GM06990 (cell line): ENCODE results near the gene SUSD1.
"Not testable (repeated sequence)": the region's sequence is repeated elsewhere in the genome, so short reads cannot be mapped to it uniquely, and the experiment has no call there.

ENCODE experiments used
- DNase-seq: peaks from one replicate; pipeline ENCODE4 v3.0.0-alpha.2; 2011; ENCODE audit not compliant: insufficient read length; ENCODE audit errors: extremely low read depth
- H3K27me3 ChIP-seq: replicated peaks from 2 replicates; pipeline ENCODE4 v1.6.0; 2011; ENCODE audit warnings: low read length; ENCODE audit not compliant: control insufficient read depth, insufficient read depth
- H3K36me3 ChIP-seq: 2 replicates; pipeline ENCODE4 v1.5.1; 2011; ENCODE audit warnings: low read length; ENCODE audit not compliant: control insufficient read depth, insufficient read depth
- H3K4me3 ChIP-seq: replicated peaks from 2 replicates; pipeline ENCODE4 v1.5.1; 2011; ENCODE audit warnings: low read depth, mild to moderate bottlenecking, control low read depth, low read length
- CTCF ChIP-seq: IDR thresholded peaks from 2 replicates; pipeline ENCODE4 v1.5.1; 2011; ENCODE audit warnings: low read length, control low read depth, mild to moderate bottlenecking, inconsistent platforms; ENCODE audit not compliant: insufficient read depth, poor library complexity, severe bottlenecking

The SUSD1 gene

GRCh38 chr9:112203536-112203935, 28.4 kb upstream of the SUSD1 start:
- H3K4me3 ChIP-seq, result no peak overlapping the region
- H3K27me3 ChIP-seq, result no peaks in the 10 kb centered on the region
- H3K36me3 ChIP-seq, result no peaks in the 10 kb centered on the region
- TF ChIP-seq CTCF, result no peak
- no peak for DNase-seq

GRCh38 chr9:112200711-112201110, 25.6 kb upstream of the SUSD1 start:
- TF ChIP-seq CTCF, result no peak
- Histone ChIP-seq H3K27me3 (no peaks in the 10 kb centered on the region), H3K4me3 (no peak overlapping the region), H3K36me3 (no peaks in the 10 kb centered on the region)
- no peak for DNase-seq

- H3K36me3 ChIP-seq, result no peaks in the 10 kb centered on the region
- no peak overlapping the region for H3K4me3 ChIP-seq
- H3K27me3 ChIP-seq, result no peaks in the 10 kb centered on the region
- no peak for DNase-seq
- TF ChIP-seq CTCF, result no peak
Observed at GRCh38 chr9:112198646-112199045, 23.5 kb upstream of the SUSD1 start.

- Histone ChIP-seq H3K27me3 (no peaks in the 10 kb centered on the region), H3K36me3 (no peaks in the 10 kb centered on the region), H3K4me3 (no peak overlapping the region)
- TF ChIP-seq CTCF, result no peak
- no peak for DNase-seq
Observed at GRCh38 chr9:112194969-112195431, 19.9 kb upstream of the SUSD1 start.

GRCh38 chr9:112193572-112194288, 18.6 kb upstream of the SUSD1 start:
- Histone ChIP-seq H3K36me3 (no peaks in the 10 kb centered on the region), H3K27me3 (no peaks in the 10 kb centered on the region), H3K4me3 (no peak overlapping the region)
- TF ChIP-seq CTCF, result no peak
- no peak for DNase-seq

GRCh38 chr9:112190320-112190719, 15.2 kb upstream of the SUSD1 start:
- not testable (repeated sequence) for H3K4me3 ChIP-seq, H3K27me3 ChIP-seq, DNase-seq, H3K36me3 ChIP-seq
